ENCODE measurements around the gene MLLT1. TPM values are rescaled to one million over a fixed set of nuclear protein-coding genes. Genes with fewer than 3 reads are reported as not detected.
A peak's percentile ranks its signal among the peaks of the same experiment; 100 is the strongest.

Gene MLLT1
- total RNA-seq, 1 donor from 2014 or later = 34.5 TPM

DNA sequence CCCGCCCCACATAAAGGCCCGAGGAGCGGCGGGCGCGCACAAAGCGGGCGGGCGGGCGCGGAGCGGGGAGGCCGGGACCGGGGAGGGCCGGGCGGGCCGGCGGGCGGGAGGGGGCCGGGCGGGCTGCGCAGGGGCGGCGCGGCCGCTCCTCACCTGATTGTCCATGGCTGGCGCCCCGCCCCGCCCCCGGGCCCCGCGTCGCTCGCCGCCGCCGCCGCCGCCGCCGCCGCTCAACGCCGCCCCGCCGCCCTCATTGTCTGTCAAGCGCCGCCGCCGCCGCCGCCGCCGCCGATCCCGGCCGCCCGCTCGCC, 200 bp downstream of the MLLT1 start:
- TF ChIP-seq, protein P1, sequence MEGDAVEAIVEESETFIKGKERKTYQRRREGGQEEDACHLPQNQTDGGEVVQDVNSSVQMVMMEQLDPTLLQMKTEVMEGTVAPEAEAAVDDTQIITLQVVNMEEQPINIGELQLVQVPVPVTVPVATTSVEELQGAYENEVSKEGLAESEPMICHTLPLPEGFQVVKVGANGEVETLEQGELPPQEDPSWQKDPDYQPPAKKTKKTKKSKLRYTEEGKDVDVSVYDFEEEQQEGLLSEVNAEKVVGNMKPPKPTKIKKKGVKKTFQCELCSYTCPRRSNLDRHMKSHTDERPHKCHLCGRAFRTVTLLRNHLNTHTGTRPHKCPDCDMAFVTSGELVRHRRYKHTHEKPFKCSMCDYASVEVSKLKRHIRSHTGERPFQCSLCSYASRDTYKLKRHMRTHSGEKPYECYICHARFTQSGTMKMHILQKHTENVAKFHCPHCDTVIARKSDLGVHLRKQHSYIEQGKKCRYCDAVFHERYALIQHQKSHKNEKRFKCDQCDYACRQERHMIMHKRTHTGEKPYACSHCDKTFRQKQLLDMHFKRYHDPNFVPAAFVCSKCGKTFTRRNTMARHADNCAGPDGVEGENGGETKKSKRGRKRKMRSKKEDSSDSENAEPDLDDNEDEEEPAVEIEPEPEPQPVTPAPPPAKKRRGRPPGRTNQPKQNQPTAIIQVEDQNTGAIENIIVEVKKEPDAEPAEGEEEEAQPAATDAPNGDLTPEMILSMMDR (IDR thresholded peaks at IDR 0.05) = no peak
- no peaks in the 10 kb centered on the region for H3K27me3 ChIP-seq
- H3K36me3 ChIP-seq = no peaks in the 10 kb centered on the region
- H3K27ac ChIP-seq = peak overlapping the region; percentile 75 to 83
- DNase-seq (ENCODE audit: low spot score in 2 of 2) = no peak
- H3K9me3 ChIP-seq = no peaks in the 10 kb centered on the region
- peak overlapping the region; percentile 95 to 98 for H3K4me3 ChIP-seq
- peaks cover 24 to 44% of the 10 kb centered on the region in 2 donors for H3K4me1 ChIP-seq
- intact Hi-C loops (cut with DNase I) = loop anchor here (5.0 kb wide), 1 partner anchor 222 kb away; no protein-coding TSS in a partner anchor

DNA sequence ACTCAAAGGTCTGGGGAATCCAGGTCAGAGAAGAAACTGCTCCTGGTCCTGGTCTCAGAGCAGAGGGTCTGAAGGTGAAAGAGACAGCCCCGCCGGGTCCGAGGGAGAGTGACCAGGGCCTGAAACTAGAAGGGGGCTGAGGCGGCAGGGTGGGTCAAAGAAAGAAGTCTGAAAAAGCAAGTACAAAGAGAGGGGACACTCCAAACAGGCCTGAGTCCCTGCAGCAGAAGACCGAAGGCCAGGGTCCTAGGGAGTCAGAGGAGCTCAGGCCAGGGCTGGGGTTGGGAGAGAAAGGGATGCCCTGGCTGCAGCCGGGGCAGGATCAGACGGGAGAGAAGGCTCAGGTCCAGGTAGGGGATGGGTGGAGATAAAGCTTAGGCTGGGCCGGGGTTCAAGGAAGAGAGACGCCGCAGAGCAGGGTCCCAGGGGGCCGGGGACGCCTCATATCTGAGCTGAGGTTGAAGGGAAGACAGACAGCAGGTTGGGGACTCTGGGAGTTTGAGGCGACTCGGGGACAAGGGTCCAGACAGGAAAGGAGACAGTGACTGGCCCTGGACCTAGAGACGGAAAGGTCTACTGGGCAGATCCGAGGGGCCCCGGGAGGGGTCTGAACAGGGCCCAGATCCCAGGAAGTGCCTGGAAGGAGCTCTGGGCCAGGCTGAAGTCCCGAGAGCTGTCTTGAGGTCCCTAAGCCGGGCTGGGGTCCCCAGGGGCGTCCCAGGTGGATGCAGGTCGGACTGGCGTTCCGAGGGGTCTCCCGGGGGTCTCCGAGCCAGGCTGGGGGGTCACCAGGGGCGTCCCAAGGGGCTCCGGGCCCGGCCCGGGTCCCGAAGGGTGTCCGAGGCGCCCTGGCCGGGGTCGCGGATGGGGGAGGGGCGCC, 795 bp downstream of the MLLT1 start:
- intact Hi-C loops (cut with DNase I) = loop anchor here (5.0 kb wide), 1 partner anchor 222 kb away; no protein-coding TSS in a partner anchor
- Histone ChIP-seq H3K4me1 (peaks cover 24 to 48% of the 10 kb centered on the region in 2 donors), H3K4me3 (peak overlapping the region; percentile 95 to 98), H3K27me3 (no peaks in the 10 kb centered on the region), H3K9me3 (no peaks in the 10 kb centered on the region), H3K27ac (peak overlapping the region; percentile 75 to 83), H3K36me3 (no peaks in the 10 kb centered on the region)
- TF ChIP-seq, protein P1 (IDR thresholded peaks at IDR 0.05) = no peak
- no peak for DNase-seq (ENCODE audit: low spot score in 2 of 2)

DNA sequence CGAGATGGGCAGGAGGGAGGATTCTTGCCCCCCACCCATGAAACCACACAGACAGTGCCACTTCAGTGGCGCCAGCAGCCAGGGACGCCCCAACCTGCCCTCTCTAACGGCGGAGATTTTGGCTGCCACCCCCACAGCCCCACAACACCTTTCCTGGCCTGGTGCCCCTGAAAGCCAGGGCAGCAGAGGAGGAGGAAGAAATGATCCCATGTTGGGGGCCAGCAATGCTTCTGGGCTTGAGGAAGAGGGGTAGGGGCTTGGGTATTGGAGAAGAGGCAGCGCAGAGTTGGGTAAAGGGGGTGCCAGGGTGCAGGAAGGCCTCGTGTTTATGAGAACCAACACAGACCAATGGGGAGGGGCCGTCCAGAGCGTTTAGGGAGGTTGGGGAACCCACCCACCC, 1.7 kb downstream of the MLLT1 start:
- H3K27me3 ChIP-seq = no peaks in the 10 kb centered on the region
- TF ChIP-seq, protein P1 (IDR thresholded peaks at IDR 0.05) = no peak
- intact Hi-C loops (cut with DNase I) = loop anchor here (5.0 kb wide), 1 partner anchor 221 kb away; no protein-coding TSS in a partner anchor
- H3K9me3 ChIP-seq = no peaks in the 10 kb centered on the region
- no peak for DNase-seq (ENCODE audit: low spot score in 2 of 2)
- peak overlapping the region; percentile 95 to 98 for H3K4me3 ChIP-seq
- H3K36me3 ChIP-seq = no peaks in the 10 kb centered on the region
- H3K27ac ChIP-seq = peak overlapping the region; percentile 75 to 83
- H3K4me1 ChIP-seq = peaks cover 28 to 53% of the 10 kb centered on the region in 2 donors

DNA sequence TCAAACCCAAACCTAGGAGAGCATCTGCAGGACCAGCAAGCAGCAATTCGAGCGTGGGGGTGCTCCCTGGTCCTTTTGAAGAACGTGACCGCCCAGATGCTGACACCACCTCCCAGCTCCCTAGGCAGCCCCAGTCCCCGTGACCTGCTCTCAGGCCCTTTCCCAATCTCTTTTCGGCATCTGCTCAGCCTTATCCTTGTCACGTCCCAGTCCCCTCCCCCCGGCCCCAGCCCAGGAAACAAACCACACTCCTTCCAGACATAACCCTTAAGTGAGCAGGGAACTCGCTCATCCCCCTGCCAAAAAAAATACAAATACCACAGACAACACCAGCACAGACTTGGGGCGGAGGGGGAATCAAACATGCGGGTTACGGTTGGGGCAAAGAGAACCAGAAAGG, 3.3 kb downstream of the MLLT1 start:
- H3K36me3 ChIP-seq = no peaks in the 10 kb centered on the region
- H3K4me3 ChIP-seq = no peak overlapping the region
- no peaks in the 10 kb centered on the region for H3K9me3 ChIP-seq
- peaks cover 30 to 65% of the 10 kb centered on the region in 2 donors for H3K4me1 ChIP-seq
- intact Hi-C loops (cut with DNase I) = loop anchor here (5.0 kb wide), 1 partner anchor 219 kb away; no protein-coding TSS in a partner anchor
- peak in 1 of 2 donors; percentile 88 for DNase-seq (ENCODE audit: low spot score in 2 of 2)
- peak overlapping the region; percentile 46 to 92 for H3K27ac ChIP-seq
- TF ChIP-seq, protein P1 (IDR thresholded peaks at IDR 0.05) = no peak
- H3K27me3 ChIP-seq = no peaks in the 10 kb centered on the region

DNA sequence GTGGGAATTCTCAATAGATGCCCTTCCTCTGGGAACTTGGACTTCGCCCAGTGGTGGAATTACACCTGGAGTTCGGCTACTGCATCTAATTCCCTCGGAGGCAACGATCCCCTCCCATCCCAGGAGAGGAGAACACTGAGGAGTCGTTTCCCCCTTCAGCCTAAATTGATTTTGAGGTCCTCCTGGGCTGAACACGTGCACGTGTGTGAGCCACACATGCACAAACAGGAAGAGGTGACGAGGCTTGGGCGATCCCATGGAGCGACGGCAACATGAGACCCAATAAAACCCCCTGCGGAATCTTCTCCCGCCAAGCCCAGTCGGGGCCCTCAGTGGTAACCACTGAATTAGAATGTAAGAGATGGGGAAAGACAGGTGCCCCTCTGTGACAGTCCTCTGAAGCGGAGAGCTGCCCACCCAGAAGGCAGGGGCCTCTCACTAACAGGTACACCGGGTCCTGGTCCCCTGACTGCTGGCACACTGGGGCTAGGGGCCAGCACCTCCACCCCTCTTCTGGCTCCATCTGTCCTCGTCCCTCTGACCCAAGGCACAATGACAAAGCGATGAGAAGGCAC, 4.5 kb downstream of the MLLT1 start:
- H3K4me1 ChIP-seq = peaks cover 34 to 72% of the 10 kb centered on the region in 2 donors
- H3K9me3 ChIP-seq = no peaks in the 10 kb centered on the region
- no peaks in the 10 kb centered on the region for H3K27me3 ChIP-seq
- H3K36me3 ChIP-seq = peaks cover 2 to 3% of the 10 kb centered on the region in 2 donors
- peak overlapping the region; percentile 90 to 92 for H3K27ac ChIP-seq
- no peak for DNase-seq (ENCODE audit: low spot score in 2 of 2)
- TF ChIP-seq, protein P1 (IDR thresholded peaks at IDR 0.05) = no peak
- intact Hi-C loops (cut with DNase I) = loop anchor here (2.0 to 5.0 kb wide), 3 partner anchors 42 to 218 kb away; partner anchors contain the start of gene ALKBH7
- H3K4me3 ChIP-seq = peak overlapping the region in 1 of 2 donors; percentile 31
